GM12878 (cell line): ENCODE data around the gene TGFBR3. TPM values are rescaled to one million over a fixed set of nuclear protein-coding genes. Genes with fewer than 3 reads are reported as not detected.

Experiments
- ATAC-seq: fragments of 200-7000 bp; cut with Tn5 transposase; 3 replicates; pipeline ENCODE4 v1.9.1; 2020; ENCODE audit warnings: mild to moderate bottlenecking, moderate library complexity
- BruUV-seq: library from RNA; stranded (reverse); fragments of 400-500 nt; replicated peaks from 2 replicates; lab custom pipeline; 2021; lab: Mats Ljungman, UMichigan
- CTCF ChIA-PET: fragments of 300-600 bp; sonication (Branson Sonifier 250); formaldehyde crosslinking; extraction: SDS; loops from one replicate; lab custom pipeline; 2021; ENCODE audit warnings: inconsistent platforms; lab: Yijun Ruan, JAX
- POLR2A ChIA-PET: fragments of 350-600 bp; formaldehyde crosslinking; extraction: SDS; loops from one replicate; lab custom pipeline; 2021; ENCODE audit warnings: inconsistent platforms; lab: Charles Lee
- RAD21 ChIA-PET: fragments of 300-600 bp; sonication (Branson Sonifier 250); formaldehyde crosslinking; loops from one replicate; lab custom pipeline; 2023; ENCODE audit warnings: antibody characterized with exemption; ENCODE audit not compliant: unreplicated experiment; lab: Charles Lee
- SMC1A ChIA-PET: fragments of 300-600 bp; sonication (Branson Sonifier 250); formaldehyde crosslinking; loops from one replicate; lab custom pipeline; 2023; ENCODE audit not compliant: unreplicated experiment, uncharacterized antibody; lab: Charles Lee
- DNase-seq: peaks from one replicate; pipeline ENCODE4 v3.0.0-alpha.2; 2011; ENCODE audit warnings: low read depth, low spot score
- FAIRE-seq: peaks from 3 replicates; lab custom pipeline; 2011; peaks lifted over from hg19 to GRCh38; lab: Jason Lieb, UNC
- H2AFZ ChIP-seq: 2 replicates; pipeline ENCODE4 v1.6.0; 2011; ENCODE audit warnings: low read depth, low read length, control low read depth; ENCODE audit not compliant: control insufficient read depth
- H3K27ac ChIP-seq: 2 replicates; pipeline ENCODE4 v1.5.1; 2011; ENCODE audit warnings: control low read depth; ENCODE audit not compliant: control insufficient read depth, insufficient read depth
- H3K27me3 ChIP-seq, 2 experiments: replicated peaks in 1 of 2; 2 replicates each; pipeline versions ENCODE4 v1.6.0 to v1.6.1; 2011; ENCODE audit warnings: low read length in 1 of 2; ENCODE audit not compliant: control insufficient read depth in 2 of 2, insufficient read depth in 2 of 2
- H3K36me3 ChIP-seq, 2 experiments: 2 replicates each; pipeline ENCODE4 v1.5.1; 2011; ENCODE audit warnings: low read length in 1 of 2; ENCODE audit not compliant: control insufficient read depth in 2 of 2, insufficient read depth in 2 of 2
- H3K4me1 ChIP-seq: 2 replicates; pipeline ENCODE4 v1.6.1; 2011; ENCODE audit warnings: mild to moderate bottlenecking, low read length, moderate library complexity, mixed read lengths; ENCODE audit not compliant: control insufficient read depth, insufficient read depth
- H3K4me2 ChIP-seq: 2 replicates; pipeline ENCODE4 v1.6.0; 2011; ENCODE audit warnings: control low read depth; ENCODE audit not compliant: control insufficient read depth, insufficient read depth
- H3K4me3 ChIP-seq: fragments of 200-600 bp; sonication (generic); 2 replicates; pipeline ENCODE4 v1.5.1; 2016
- H3K79me2 ChIP-seq: 2 replicates; pipeline ENCODE4 v1.6.0; 2011; ENCODE audit warnings: low read length; ENCODE audit not compliant: control insufficient read depth, insufficient read depth
- H3K9ac ChIP-seq: 2 replicates; pipeline ENCODE4 v1.8.0; 2011; ENCODE audit warnings: low read length, control low read depth, mixed read lengths; ENCODE audit not compliant: control insufficient read depth, insufficient read depth
- H3K9me3 ChIP-seq: replicated peaks from 3 replicates; pipeline ENCODE4 v1.5.1; 2011; ENCODE audit warnings: mild to moderate bottlenecking, low read length; ENCODE audit not compliant: control insufficient read depth, insufficient read depth
- H4K20me1 ChIP-seq: 2 replicates; pipeline ENCODE4 v1.6.0; 2011; ENCODE audit not compliant: control insufficient read depth, insufficient read depth
- ASH2L ChIP-seq: fragments of 300-600, 200-600 bp; sonication (generic); IDR thresholded peaks from 2 replicates; pipeline ENCODE4 v1.6.1; 2017; ENCODE audit warnings: low read depth, mild to moderate bottlenecking, borderline replicate concordance
- CREM ChIP-seq: IDR thresholded peaks from 2 replicates; pipeline ENCODE4 v1.6.1; 2014; ENCODE audit warnings: antibody characterized with exemption, low read depth
- EP300 ChIP-seq, 2 experiments: fragments of 150-350 bp in 1 of 2; IDR thresholded peaks; 2 replicates each; pipeline ENCODE4 v1.6.1; 2011 to 2012; ENCODE audit warnings: low read depth in 2 of 2, low read length in 2 of 2, borderline replicate concordance in 1 of 2, improper control_type of control experiment in 1 of 2, inconsistent platforms in 1 of 2; ENCODE audit not compliant: control insufficient read depth in 1 of 2
- KDM1A ChIP-seq: fragments of 200-600 bp; sonication (generic); IDR thresholded peaks from 2 replicates; pipeline ENCODE4 v1.6.1; 2016; ENCODE audit warnings: borderline replicate concordance
- POLR2AphosphoS2 ChIP-seq: IDR thresholded peaks from 2 replicates; pipeline ENCODE4 v1.6.1; 2011; ENCODE audit warnings: low read depth, mild to moderate bottlenecking, low read length, improper control_type of control experiment, moderate library complexity
- SMARCA5 ChIP-seq: fragments of 450-650 bp; IDR thresholded peaks from 2 replicates; pipeline ENCODE4 v1.6.1; 2017; ENCODE audit warnings: mild to moderate bottlenecking
- SP1 ChIP-seq: IDR thresholded peaks from one replicate; pipeline ENCODE4 v1.6.1; 2011; ENCODE audit warnings: low read depth, low read length
- TCF3 ChIP-seq: IDR thresholded peaks from 2 replicates; pipeline ENCODE4 v1.6.1; 2012; ENCODE audit warnings: low read depth, mild to moderate bottlenecking, low read length, borderline replicate concordance; ENCODE audit not compliant: insufficient read depth
- ZNF24 ChIP-seq: fragments of 450-650 bp; IDR thresholded peaks from 2 replicates; pipeline ENCODE4 v1.6.1; 2017; ENCODE audit warnings: antibody characterized with exemption, mild to moderate bottlenecking
- WGBS: methylation state at CpG from one replicate; pipeline ENCODE4 v1.1.6; 2016; ENCODE audit warnings: low lambda C conversion rate; ENCODE audit not compliant: insufficient replicate concordance, insufficient coverage; ENCODE audit errors: missing lambda C conversion rate; 5-methylcytosine and 5-hydroxymethylcytosine counted together
- in situ Hi-C: fragments of 300-500 bp; cut with MboI; formaldehyde crosslinking; loops from 9 replicates; pipeline ENCODE4 v1.14.3; 2018; ENCODE audit warnings: mixed read lengths
- intact Hi-C: fragments of 100-400 bp; cut with micrococcal nuclease; formaldehyde crosslinking; loops from one replicate; pipeline ENCODE4 v1.14.2; 2022; ENCODE audit not compliant: unreplicated experiment
- polyA plus RNA-seq, 11 experiments: library from polyadenylated mRNA; depleted of rRNA in 4 of 11; unstranded in 6 of 11; stranded (reverse) in 5 of 11; fragments of >200 nt; fragmentation: Nextera tagmentation in 4 of 11; fragmentation: Illumina TruSeq in 1 of 11; extraction: Ambion mirVana in 4 of 11; extraction: Trizol in 1 of 11; gene quantifications; 1 replicate in 1 of 11; 2 replicates in 10 of 11; pipeline versions ENCODE4 v1.2.1 to v1.2.3, GENCODE V29; 2011 to 2016; ENCODE audit warnings: inconsistent platforms in 2 of 11, missing spikeins in 2 of 11, low read depth in 1 of 11
- total RNA-seq, 4 experiments: library from RNA; depleted of rRNA in 3 of 4; stranded (reverse); fragments of >200 nt in 3 of 4; fragmentation: Illumina TruSeq in 1 of 4; extraction: Trizol in 1 of 4; gene quantifications; 2 replicates each; pipeline versions ENCODE4 v1.2.1 to v1.2.3, GENCODE V29; 2013 to 2021
- TF ChIP-seq, protein P1 (sequence below): fragments of 150-350 bp; IDR thresholded peaks from 2 replicates; pipeline ENCODE4 v1.6.1; 2016; ENCODE audit warnings: low read depth, low read length
- TF ChIP-seq, protein P2 (sequence below): IDR thresholded peaks from 2 replicates; pipeline ENCODE4 v1.6.1; 2011; ENCODE audit warnings: borderline replicate concordance, low read depth, mild to moderate bottlenecking, moderate library complexity, low read length; ENCODE audit not compliant: insufficient read depth, poor library complexity, severe bottlenecking

Gene TGFBR3
- total and polyA plus RNA-seq, 10 of the 15 experiments (the other 5 are each of a cell fraction or from before 2014, with no cell fraction given), result 2.7 to 16.5 (median 12.6) TPM

DNA sequence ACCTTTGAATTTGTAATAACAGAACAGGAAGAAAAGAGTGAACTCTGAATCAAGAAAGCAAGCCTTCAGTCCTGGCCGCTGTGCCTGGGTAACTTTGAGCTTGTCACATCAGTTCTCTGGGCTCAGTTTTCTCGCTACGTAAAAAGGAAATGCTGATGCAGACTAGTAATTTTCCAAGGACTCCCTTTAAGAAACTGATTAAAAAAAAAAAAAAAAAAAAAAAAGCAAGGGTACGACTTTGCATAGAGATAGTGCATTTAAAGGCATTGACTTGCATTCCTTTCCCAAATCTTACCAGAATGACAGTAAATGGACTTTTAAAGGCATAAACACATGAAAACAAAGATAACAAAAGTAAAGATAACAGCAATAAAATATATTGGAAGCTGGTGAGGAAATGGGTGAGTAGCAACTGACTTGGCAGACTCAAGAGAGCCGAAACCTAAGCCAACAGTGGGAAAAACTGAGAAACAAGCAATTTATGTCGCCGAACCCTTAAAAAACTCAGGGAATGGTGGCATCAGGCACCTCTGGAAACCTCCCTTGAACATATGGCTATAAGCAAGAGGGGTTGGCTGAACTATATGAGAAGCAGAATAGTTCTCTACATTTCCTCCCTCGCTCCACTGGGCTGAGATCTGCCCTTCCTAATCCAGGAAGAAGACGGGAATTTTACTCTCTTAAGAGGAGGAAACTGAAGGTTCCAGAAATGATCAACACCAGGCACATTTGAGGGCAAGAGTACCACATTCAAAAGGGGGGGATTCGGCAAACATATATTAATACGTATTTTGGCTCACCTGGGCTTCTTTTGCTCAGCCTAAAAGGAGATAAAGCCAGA lies 196.1 kb downstream of the TGFBR3 start:
- H3K27ac ChIP-seq, result no peak overlapping the region
- peaks cover 4% of the 10 kb centered on the region; the same call in 1 of the 2 replicates for H3K4me1 ChIP-seq
- FAIRE-seq (no peak), DNase-seq (no peak), ATAC-seq (no peak)
- no peaks in the 10 kb centered on the region for H3K9me3 ChIP-seq
- POLR2A ChIA-PET, result interaction anchor here (0.7 kb wide), 1 partner anchor 9 kb away, joined by 8 read pairs; no protein-coding TSS in a partner anchor
- H4K20me1 ChIP-seq, result no peaks in the 10 kb centered on the region
- H3K4me2 ChIP-seq, result no peak overlapping the region
- intact Hi-C loops, result no loop called here
- H2AFZ ChIP-seq, result no peak overlapping the region
- H3K79me2 ChIP-seq, result no peaks in the 10 kb centered on the region
- WGBS, result 85% methylated on average over 11 of the region's 11 CpGs
- TF ChIP-seq SMARCA5 (no peak), KDM1A (no peak), POLR2AphosphoS2 (no peak), ASH2L (no peak)
- H3K4me3 ChIP-seq, result no peak overlapping the region
- CTCF ChIA-PET, result no interaction called here
- no TSS peak for BruUV-seq
- H3K27me3 ChIP-seq, result no peaks in the 10 kb centered on the region
- no peaks in the 10 kb centered on the region for H3K36me3 ChIP-seq
- in situ Hi-C loops, result no loop called here
- H3K9ac ChIP-seq, result no peak overlapping the region
- SMC1A ChIA-PET, result no interaction called here
- RAD21 ChIA-PET, result no interaction called here

DNA sequence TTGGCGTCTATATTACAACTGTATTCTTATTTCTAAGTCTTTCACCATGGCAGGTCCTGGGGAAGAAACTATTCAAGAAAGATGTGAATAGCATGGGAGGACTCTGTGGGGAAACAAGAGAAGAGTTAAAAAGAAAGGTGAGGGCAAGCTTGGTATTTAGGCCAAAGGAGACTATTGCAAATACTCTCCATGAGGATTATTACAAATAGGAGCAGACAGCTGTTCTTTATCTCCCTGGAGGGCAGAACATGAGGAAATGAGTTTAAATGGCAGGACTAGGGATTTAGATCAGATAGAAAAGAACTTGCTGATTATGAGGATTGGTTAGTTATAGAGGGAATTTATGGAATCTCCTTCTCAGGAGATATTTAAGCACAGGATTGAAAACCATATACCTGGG lies 198.5 kb downstream of the TGFBR3 start:
- Histone ChIP-seq H3K9ac (no peak overlapping the region), H3K36me3 (no peaks in the 10 kb centered on the region), H2AFZ (no peak overlapping the region), H3K9me3 (no peaks in the 10 kb centered on the region), H4K20me1 (no peaks in the 10 kb centered on the region), H3K27me3 (no peaks in the 10 kb centered on the region), H3K4me2 (no peak overlapping the region), H3K4me3 (no peak overlapping the region), H3K27ac (no peak overlapping the region), H3K4me1 (peaks cover 21% of the 10 kb centered on the region), H3K79me2 (no peaks in the 10 kb centered on the region)
- CTCF ChIA-PET, result no interaction called here
- 100% methylated on average over 1 of the region's 1 CpG for WGBS
- TF ChIP-seq EP300 (IDR thresholded peaks at IDR 0.05; ENCODE audit: borderline replicate concordance in 1 of 2, control insufficient read depth in 1 of 2, low read depth in 2 of 2, low read length in 2 of 2) (no peak), ZNF24 (no peak), SP1 (no peak), CREM (no peak), TCF3 (no peak)
- TF ChIP-seq, protein P1, sequence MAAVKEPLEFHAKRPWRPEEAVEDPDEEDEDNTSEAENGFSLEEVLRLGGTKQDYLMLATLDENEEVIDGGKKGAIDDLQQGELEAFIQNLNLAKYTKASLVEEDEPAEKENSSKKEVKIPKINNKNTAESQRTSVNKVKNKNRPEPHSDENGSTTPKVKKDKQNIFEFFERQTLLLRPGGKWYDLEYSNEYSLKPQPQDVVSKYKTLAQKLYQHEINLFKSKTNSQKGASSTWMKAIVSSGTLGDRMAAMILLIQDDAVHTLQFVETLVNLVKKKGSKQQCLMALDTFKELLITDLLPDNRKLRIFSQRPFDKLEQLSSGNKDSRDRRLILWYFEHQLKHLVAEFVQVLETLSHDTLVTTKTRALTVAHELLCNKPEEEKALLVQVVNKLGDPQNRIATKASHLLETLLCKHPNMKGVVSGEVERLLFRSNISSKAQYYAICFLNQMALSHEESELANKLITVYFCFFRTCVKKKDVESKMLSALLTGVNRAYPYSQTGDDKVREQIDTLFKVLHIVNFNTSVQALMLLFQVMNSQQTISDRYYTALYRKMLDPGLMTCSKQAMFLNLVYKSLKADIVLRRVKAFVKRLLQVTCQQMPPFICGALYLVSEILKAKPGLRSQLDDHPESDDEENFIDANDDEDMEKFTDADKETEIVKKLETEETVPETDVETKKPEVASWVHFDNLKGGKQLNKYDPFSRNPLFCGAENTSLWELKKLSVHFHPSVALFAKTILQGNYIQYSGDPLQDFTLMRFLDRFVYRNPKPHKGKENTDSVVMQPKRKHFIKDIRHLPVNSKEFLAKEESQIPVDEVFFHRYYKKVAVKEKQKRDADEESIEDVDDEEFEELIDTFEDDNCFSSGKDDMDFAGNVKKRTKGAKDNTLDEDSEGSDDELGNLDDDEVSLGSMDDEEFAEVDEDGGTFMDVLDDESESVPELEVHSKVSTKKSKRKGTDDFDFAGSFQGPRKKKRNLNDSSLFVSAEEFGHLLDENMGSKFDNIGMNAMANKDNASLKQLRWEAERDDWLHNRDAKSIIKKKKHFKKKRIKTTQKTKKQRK, result no peak
- TF ChIP-seq, protein P2, sequence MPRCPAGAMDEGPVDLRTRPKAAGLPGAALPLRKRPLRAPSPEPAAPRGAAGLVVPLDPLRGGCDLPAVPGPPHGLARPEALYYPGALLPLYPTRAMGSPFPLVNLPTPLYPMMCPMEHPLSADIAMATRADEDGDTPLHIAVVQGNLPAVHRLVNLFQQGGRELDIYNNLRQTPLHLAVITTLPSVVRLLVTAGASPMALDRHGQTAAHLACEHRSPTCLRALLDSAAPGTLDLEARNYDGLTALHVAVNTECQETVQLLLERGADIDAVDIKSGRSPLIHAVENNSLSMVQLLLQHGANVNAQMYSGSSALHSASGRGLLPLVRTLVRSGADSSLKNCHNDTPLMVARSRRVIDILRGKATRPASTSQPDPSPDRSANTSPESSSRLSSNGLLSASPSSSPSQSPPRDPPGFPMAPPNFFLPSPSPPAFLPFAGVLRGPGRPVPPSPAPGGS, result no peak
- RAD21 ChIA-PET, result no interaction called here
- intact Hi-C loops, result no loop called here
- in situ Hi-C loops, result no loop called here
- BruUV-seq, result no TSS peak
- DNase-seq, result no peak
- POLR2A ChIA-PET, result no interaction called here
- FAIRE-seq, result no peak
- SMC1A ChIA-PET, result no interaction called here
- no peak for ATAC-seq
